Measurements from ENCODE around the gene TP53INP2.

DNA sequence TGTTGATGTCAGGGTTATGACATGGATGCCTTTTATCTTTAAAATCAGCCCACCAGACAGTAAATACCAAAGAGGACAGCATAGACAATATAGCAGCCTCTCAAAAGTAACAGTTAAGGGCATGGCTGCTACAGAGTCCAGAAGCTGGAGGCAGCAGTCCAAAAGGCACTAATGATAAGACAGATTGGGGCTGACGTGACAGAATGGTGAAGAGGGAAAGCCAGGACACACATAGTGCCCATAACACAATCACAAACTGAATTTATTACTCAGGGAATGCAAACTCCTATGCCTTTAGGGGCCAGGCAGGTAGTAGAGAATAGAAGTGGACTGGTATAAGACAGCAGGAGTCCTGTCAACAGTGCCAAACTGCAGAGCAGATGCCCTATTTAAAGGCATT, 40.7 kb downstream of the TP53INP2 start:
- no peak for TF ChIP-seq RAD21 (IDR thresholded peaks at IDR 0.05; ENCODE audit: low read depth)
- TF ChIP-seq, protein P1, sequence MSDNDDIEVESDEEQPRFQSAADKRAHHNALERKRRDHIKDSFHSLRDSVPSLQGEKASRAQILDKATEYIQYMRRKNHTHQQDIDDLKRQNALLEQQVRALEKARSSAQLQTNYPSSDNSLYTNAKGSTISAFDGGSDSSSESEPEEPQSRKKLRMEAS (IDR thresholded peaks at IDR 0.05): no peak
- TF ChIP-seq YY1 (IDR thresholded peaks at IDR 0.05; ENCODE audit: low read depth): no peak
- no peak for TF ChIP-seq CEBPB (IDR thresholded peaks at IDR 0.05)
- TF ChIP-seq TAF1 (IDR thresholded peaks at IDR 0.05; ENCODE audit: low read depth): no peak
- TF ChIP-seq, protein P2, sequence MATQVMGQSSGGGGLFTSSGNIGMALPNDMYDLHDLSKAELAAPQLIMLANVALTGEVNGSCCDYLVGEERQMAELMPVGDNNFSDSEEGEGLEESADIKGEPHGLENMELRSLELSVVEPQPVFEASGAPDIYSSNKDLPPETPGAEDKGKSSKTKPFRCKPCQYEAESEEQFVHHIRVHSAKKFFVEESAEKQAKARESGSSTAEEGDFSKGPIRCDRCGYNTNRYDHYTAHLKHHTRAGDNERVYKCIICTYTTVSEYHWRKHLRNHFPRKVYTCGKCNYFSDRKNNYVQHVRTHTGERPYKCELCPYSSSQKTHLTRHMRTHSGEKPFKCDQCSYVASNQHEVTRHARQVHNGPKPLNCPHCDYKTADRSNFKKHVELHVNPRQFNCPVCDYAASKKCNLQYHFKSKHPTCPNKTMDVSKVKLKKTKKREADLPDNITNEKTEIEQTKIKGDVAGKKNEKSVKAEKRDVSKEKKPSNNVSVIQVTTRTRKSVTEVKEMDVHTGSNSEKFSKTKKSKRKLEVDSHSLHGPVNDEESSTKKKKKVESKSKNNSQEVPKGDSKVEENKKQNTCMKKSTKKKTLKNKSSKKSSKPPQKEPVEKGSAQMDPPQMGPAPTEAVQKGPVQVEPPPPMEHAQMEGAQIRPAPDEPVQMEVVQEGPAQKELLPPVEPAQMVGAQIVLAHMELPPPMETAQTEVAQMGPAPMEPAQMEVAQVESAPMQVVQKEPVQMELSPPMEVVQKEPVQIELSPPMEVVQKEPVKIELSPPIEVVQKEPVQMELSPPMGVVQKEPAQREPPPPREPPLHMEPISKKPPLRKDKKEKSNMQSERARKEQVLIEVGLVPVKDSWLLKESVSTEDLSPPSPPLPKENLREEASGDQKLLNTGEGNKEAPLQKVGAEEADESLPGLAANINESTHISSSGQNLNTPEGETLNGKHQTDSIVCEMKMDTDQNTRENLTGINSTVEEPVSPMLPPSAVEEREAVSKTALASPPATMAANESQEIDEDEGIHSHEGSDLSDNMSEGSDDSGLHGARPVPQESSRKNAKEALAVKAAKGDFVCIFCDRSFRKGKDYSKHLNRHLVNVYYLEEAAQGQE (IDR thresholded peaks at IDR 0.05; ENCODE audit: low read depth): no peak
- no peak for TF ChIP-seq EP300 (IDR thresholded peaks at IDR 0.05; ENCODE audit: borderline replicate concordance)
- no peak for TF ChIP-seq ZBTB7A (IDR thresholded peaks at IDR 0.05; ENCODE audit: low read depth)
- no peak for TF ChIP-seq TEAD4 (IDR thresholded peaks at IDR 0.05)

All from Ishikawa (cell line).